Measurements from ENCODE around the gene PPM1H. TPM values are rescaled to one million over a fixed set of nuclear protein-coding genes. Genes with fewer than 3 reads are reported as not detected.

PPM1H gene
- polyA plus RNA-seq, 1 of the 3 experiments (the other 2 are of a cell fraction), result 0.13 TPM

DNA sequence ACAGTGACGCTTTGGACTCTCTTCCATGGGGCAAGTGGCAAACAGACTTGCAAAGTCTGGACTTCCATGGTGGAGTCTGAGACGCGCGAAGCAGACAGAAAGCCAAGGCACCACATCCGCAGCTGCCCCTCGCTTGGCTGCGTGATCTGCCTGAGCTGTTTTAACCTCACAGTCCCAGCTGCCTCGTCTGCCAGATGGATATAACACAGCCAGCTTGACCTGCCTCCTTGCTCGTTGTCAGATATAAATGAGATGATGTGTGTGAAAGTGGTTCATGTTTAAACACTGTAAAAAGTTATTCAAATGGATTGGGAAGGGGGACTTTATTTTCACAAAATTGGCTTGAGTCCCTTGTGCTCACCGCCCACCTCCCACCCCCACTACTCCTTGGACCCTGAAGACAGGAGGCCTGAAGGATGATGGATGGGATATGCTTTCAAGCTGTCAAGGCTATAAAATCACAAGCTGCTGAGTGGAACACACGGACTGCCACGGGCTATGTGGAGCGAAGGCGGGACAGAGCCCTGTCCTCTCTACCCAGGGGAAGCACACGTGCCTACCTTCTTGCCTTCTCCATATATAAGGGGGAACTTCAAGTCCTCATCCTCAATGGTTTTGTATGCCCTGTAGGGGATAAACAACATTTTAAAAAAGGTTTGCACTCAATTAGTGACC, 241.4 kb downstream of the PPM1H start (continued):
- TF ChIP-seq, protein P1, sequence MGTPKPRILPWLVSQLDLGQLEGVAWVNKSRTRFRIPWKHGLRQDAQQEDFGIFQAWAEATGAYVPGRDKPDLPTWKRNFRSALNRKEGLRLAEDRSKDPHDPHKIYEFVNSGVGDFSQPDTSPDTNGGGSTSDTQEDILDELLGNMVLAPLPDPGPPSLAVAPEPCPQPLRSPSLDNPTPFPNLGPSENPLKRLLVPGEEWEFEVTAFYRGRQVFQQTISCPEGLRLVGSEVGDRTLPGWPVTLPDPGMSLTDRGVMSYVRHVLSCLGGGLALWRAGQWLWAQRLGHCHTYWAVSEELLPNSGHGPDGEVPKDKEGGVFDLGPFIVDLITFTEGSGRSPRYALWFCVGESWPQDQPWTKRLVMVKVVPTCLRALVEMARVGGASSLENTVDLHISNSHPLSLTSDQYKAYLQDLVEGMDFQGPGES (IDR thresholded peaks at IDR 0.05; ENCODE audit: low read depth, low read length), result no peak
- TF ChIP-seq TEAD4 (IDR thresholded peaks at IDR 0.05; ENCODE audit: borderline replicate concordance, insufficient read depth) (no peak), NFIC (IDR thresholded peaks at IDR 0.05; ENCODE audit: borderline replicate concordance) (no peak), SMC3 (IDR thresholded peaks at IDR 0.05; ENCODE audit: low read depth, low read length) (no peak), RCOR1 (IDR thresholded peaks at IDR 0.05; ENCODE audit: low read length) (no peak), CHD2 (IDR thresholded peaks at IDR 0.05; ENCODE audit: low read length, partially characterized antibody) (no peak)
- TF ChIP-seq, protein P2, sequence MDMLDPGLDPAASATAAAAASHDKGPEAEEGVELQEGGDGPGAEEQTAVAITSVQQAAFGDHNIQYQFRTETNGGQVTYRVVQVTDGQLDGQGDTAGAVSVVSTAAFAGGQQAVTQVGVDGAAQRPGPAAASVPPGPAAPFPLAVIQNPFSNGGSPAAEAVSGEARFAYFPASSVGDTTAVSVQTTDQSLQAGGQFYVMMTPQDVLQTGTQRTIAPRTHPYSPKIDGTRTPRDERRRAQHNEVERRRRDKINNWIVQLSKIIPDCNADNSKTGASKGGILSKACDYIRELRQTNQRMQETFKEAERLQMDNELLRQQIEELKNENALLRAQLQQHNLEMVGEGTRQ (IDR thresholded peaks at IDR 0.05; ENCODE audit: borderline replicate concordance, low read depth, low read length), result no peak
- TF ChIP-seq, protein P3, sequence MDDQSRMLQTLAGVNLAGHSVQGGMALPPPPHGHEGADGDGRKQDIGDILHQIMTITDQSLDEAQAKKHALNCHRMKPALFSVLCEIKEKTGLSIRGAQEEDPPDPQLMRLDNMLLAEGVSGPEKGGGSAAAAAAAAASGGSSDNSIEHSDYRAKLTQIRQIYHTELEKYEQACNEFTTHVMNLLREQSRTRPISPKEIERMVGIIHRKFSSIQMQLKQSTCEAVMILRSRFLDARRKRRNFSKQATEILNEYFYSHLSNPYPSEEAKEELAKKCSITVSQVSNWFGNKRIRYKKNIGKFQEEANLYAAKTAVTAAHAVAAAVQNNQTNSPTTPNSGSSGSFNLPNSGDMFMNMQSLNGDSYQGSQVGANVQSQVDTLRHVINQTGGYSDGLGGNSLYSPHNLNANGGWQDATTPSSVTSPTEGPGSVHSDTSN (IDR thresholded peaks at IDR 0.05), result no peak
- TF ChIP-seq, protein P4, sequence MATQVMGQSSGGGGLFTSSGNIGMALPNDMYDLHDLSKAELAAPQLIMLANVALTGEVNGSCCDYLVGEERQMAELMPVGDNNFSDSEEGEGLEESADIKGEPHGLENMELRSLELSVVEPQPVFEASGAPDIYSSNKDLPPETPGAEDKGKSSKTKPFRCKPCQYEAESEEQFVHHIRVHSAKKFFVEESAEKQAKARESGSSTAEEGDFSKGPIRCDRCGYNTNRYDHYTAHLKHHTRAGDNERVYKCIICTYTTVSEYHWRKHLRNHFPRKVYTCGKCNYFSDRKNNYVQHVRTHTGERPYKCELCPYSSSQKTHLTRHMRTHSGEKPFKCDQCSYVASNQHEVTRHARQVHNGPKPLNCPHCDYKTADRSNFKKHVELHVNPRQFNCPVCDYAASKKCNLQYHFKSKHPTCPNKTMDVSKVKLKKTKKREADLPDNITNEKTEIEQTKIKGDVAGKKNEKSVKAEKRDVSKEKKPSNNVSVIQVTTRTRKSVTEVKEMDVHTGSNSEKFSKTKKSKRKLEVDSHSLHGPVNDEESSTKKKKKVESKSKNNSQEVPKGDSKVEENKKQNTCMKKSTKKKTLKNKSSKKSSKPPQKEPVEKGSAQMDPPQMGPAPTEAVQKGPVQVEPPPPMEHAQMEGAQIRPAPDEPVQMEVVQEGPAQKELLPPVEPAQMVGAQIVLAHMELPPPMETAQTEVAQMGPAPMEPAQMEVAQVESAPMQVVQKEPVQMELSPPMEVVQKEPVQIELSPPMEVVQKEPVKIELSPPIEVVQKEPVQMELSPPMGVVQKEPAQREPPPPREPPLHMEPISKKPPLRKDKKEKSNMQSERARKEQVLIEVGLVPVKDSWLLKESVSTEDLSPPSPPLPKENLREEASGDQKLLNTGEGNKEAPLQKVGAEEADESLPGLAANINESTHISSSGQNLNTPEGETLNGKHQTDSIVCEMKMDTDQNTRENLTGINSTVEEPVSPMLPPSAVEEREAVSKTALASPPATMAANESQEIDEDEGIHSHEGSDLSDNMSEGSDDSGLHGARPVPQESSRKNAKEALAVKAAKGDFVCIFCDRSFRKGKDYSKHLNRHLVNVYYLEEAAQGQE (IDR thresholded peaks at IDR 0.05; ENCODE audit: low read depth, low read length), result no peak

DNA sequence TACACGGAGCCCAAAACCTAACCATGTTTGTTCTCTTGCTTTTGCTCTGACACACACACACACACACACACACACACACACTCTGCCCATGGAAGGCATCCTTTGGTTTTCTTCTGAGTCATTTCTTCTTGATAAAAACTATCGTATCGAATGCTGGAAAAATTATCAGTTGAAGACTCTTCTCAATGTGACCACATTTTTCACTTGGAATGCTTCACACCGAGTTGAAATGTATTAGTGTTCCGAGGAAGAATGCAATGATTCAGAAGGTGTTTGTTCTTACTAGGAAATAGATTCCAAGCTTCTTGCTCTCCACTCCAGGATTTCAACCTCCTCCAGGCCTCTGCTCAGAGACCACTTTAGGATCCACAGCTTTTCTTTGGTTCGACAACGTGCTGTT, 242.1 kb downstream of the PPM1H start:
- CTCF ChIA-PET, result interaction anchor here (0.6 to 1.6 kb wide), 3 partner anchors 13 to 101 kb away, joined by 3 to 4 read pairs (median 3); no protein-coding TSS in a partner anchor
- Histone ChIP-seq H3K4me1 (ENCODE audit: control insufficient read depth in 1 of 2, insufficient read depth in 2 of 2, low read depth in 1 of 2, low read length in 1 of 2) (peaks cover 10 to 13% of the 10 kb centered on the region in 2 experiments; a peak in 3 of 4 replicates), H3K9ac (no peak overlapping the region), H3K27ac (ENCODE audit: low read depth in 2 of 2, low read length in 1 of 2) (peak overlapping the region in 1 of 2 experiments; percentile 37; a peak in 2 of 4 replicates), H3K79me2 (ENCODE audit: insufficient read depth) (no peaks in the 10 kb centered on the region), H3K9me3 (no peaks in the 10 kb centered on the region), H4K20me1 (ENCODE audit: insufficient read depth) (no peaks in the 10 kb centered on the region), H2AFZ (ENCODE audit: low read depth) (peak overlapping the region; percentile 25; the same call in 1 of the 2 replicates), H3K4me2 (peak overlapping the region; percentile 22; the same call in 1 of the 2 replicates), H3F3A (replicated peaks; ENCODE audit: insufficient read depth) (peaks cover 6% of the 10 kb centered on the region), H3K36me3 (replicated peaks in 1 of 2; ENCODE audit: control insufficient read depth in 1 of 2, insufficient read depth in 2 of 2, low read length in 1 of 2) (no peaks in the 10 kb centered on the region), H3K4me3 (ENCODE audit: low read depth in 2 of 2, low read length in 1 of 2) (no peak overlapping the region), H3K9me2 (no peaks in the 10 kb centered on the region), H3K27me3 (ENCODE audit: insufficient read depth) (no peaks in the 10 kb centered on the region)
- POLR2A ChIA-PET, result no interaction called here
- DNase-seq, result no peak
- no peak for TF ChIP-seq RAD21 (IDR thresholded peaks at IDR 0.05; ENCODE audit: low read length)
- TF ChIP-seq, protein P5, sequence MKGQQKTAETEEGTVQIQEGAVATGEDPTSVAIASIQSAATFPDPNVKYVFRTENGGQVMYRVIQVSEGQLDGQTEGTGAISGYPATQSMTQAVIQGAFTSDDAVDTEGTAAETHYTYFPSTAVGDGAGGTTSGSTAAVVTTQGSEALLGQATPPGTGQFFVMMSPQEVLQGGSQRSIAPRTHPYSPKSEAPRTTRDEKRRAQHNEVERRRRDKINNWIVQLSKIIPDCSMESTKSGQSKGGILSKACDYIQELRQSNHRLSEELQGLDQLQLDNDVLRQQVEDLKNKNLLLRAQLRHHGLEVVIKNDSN (IDR thresholded peaks at IDR 0.05; ENCODE audit: borderline replicate concordance, low read depth), result no peak
- TF ChIP-seq, protein P6, sequence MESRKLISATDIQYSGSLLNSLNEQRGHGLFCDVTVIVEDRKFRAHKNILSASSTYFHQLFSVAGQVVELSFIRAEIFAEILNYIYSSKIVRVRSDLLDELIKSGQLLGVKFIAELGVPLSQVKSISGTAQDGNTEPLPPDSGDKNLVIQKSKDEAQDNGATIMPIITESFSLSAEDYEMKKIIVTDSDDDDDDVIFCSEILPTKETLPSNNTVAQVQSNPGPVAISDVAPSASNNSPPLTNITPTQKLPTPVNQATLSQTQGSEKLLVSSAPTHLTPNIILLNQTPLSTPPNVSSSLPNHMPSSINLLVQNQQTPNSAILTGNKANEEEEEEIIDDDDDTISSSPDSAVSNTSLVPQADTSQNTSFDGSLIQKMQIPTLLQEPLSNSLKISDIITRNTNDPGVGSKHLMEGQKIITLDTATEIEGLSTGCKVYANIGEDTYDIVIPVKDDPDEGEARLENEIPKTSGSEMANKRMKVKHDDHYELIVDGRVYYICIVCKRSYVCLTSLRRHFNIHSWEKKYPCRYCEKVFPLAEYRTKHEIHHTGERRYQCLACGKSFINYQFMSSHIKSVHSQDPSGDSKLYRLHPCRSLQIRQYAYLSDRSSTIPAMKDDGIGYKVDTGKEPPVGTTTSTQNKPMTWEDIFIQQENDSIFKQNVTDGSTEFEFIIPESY (IDR thresholded peaks at IDR 0.05; ENCODE audit: borderline replicate concordance, low read depth), result no peak
- peak; percentile 42; the same call in 1 of the 2 replicates for TF ChIP-seq FOSL2 (IDR thresholded peaks at IDR 0.05; ENCODE audit: borderline replicate concordance, low read depth)
- TF ChIP-seq YY1 (IDR thresholded peaks at IDR 0.05; ENCODE audit: low read depth), result no peak
- no peak for TF ChIP-seq GABPA (IDR thresholded peaks at IDR 0.05; ENCODE audit: low read depth)
- TF ChIP-seq JUND (IDR thresholded peaks at IDR 0.05), result 0 out of 2 replicates have a peak, but pooled peaks have one; percentile 16
- 56% methylated on average over 7 of the region's 7 CpGs for WGBS (ENCODE audit: low lambda C conversion rate)
